HCT116 (cell line): ENCODE measurements around the gene ARMS2. TPM values are rescaled to one million over a fixed set of nuclear protein-coding genes. Genes with fewer than 3 reads are reported as not detected.

Experiments
- ATAC-seq: fragments of 200-7000 bp; cut with Tn5 transposase; 2 replicates; pipeline ENCODE4 v1.9.1; 2020; ENCODE audit warnings: mild to moderate bottlenecking, moderate library complexity
- BruUV-seq: library from RNA; stranded (reverse); fragments of 400-500 nt; replicated peaks from 2 replicates; lab custom pipeline; 2021; lab: Mats Ljungman, UMichigan
- CTCF ChIA-PET: fragments of 300-600 bp; sonication (Branson Sonifier 250); formaldehyde crosslinking; loops from one replicate; lab custom pipeline; 2021; ENCODE audit warnings: antibody characterized with exemption; lab: Charles Lee
- POLR2A ChIA-PET: fragments of 300-600, 350-600 bp; sonication (Branson Sonifier 250); formaldehyde crosslinking; loops from one replicate; lab custom pipeline; 2021; ENCODE audit warnings: antibody characterized with exemption; lab: Charles Lee
- RAD21 ChIA-PET, 2 experiments: fragments of 300-600 bp; sonication (Branson Sonifier 250); formaldehyde crosslinking; loops; one replicate each; lab custom pipeline; 2023; ENCODE audit warnings: low total read pairs in 2 of 2; ENCODE audit not compliant: uncharacterized antibody in 2 of 2, unreplicated experiment in 2 of 2, low non-redundant PET in 1 of 2; lab: Charles Lee
- DNase-seq: peaks from one replicate; pipeline ENCODE4 v3.0.0-alpha.2; 2010; ENCODE audit warnings: low read depth, low spot score
- H2AFZ ChIP-seq: fragments of 200-600 bp; shearing (Covaris generic), sonication (generic); 2 replicates; pipeline ENCODE4 v1.6.1; 2017; ENCODE audit warnings: low read depth, mixed run types, mixed read lengths, antibody characterized with exemption, low read length; ENCODE audit not compliant: poor library complexity, severe bottlenecking
- H3K27ac ChIP-seq: 2 replicates; pipeline ENCODE4 v1.5.1; 2012; ENCODE audit warnings: low read depth, low read length
- H3K27me3 ChIP-seq: fragments of 200-600 bp; sonication (generic); 2 replicates; pipeline ENCODE4 v1.6.1; 2016; ENCODE audit warnings: mixed run types, low read length, mixed read lengths; ENCODE audit not compliant: insufficient read depth
- H3K36me3 ChIP-seq, 2 experiments: fragments of 200-500 bp in 1 of 2; fragments of 200-600 bp in 1 of 2; sonication (Bioruptor generic) in 1 of 2; sonication (generic) in 1 of 2; 2 replicates each; pipeline versions ENCODE4 v1.5.1 to v1.6.1; 2014 to 2016; ENCODE audit warnings: low read length in 2 of 2, inconsistent platforms in 1 of 2, mixed read lengths in 1 of 2, mixed run types in 1 of 2; ENCODE audit not compliant: insufficient read depth in 2 of 2, control insufficient read depth in 1 of 2
- H3K4me1 ChIP-seq, 2 experiments: fragments of 200-600 bp in 1 of 2; sonication (generic) in 1 of 2; 2 replicates each; pipeline versions ENCODE4 v1.5.1 to v1.6.1; 2012 to 2017; ENCODE audit warnings: low read length in 2 of 2, inconsistent platforms in 1 of 2, mild to moderate bottlenecking in 1 of 2, mixed read lengths in 1 of 2, mixed run types in 1 of 2, moderate library complexity in 1 of 2; ENCODE audit not compliant: insufficient read depth in 2 of 2, control insufficient read depth in 1 of 2
- H3K4me2 ChIP-seq: fragments of 200-600 bp; sonication (generic); 2 replicates; pipeline ENCODE4 v1.6.1; 2017; ENCODE audit warnings: mixed run types, low read length, mixed read lengths
- H3K4me3 ChIP-seq, 2 experiments: fragments of 200-600 bp in 1 of 2; sonication (generic) in 1 of 2; replicated peaks in 1 of 2; 2 replicates each; pipeline ENCODE4 v1.5.1; 2011 to 2016; ENCODE audit warnings: low read length in 2 of 2, control low read depth in 1 of 2, low read depth in 1 of 2, mild to moderate bottlenecking in 1 of 2, mixed read lengths in 1 of 2, mixed run types in 1 of 2
- H3K79me2 ChIP-seq: fragments of 200-600 bp; sonication (generic); 2 replicates; pipeline ENCODE4 v1.6.1; 2017; ENCODE audit warnings: mild to moderate bottlenecking, mixed run types, low read length, moderate library complexity, mixed read lengths; ENCODE audit not compliant: insufficient read depth
- H3K9ac ChIP-seq: fragments of 200-600 bp; sonication (generic); 2 replicates; pipeline ENCODE4 v1.6.1; 2016; ENCODE audit warnings: low read length, mixed read lengths
- H3K9me2 ChIP-seq: fragments of 200-600 bp; sonication (generic), shearing (Covaris generic); 2 replicates; pipeline ENCODE4 v1.6.1; 2017; ENCODE audit warnings: mixed run types, mild to moderate bottlenecking, moderate library complexity; ENCODE audit not compliant: insufficient read depth
- H3K9me3 ChIP-seq, 2 experiments: fragments of 200-500 bp in 1 of 2; fragments of 200-600 bp in 1 of 2; sonication (Bioruptor generic) in 1 of 2; sonication (generic) in 1 of 2; 2 replicates each; pipeline ENCODE4 v1.6.1; 2014 to 2017; ENCODE audit warnings: low read length in 2 of 2, mixed read lengths in 2 of 2, inconsistent platforms in 1 of 2, low read depth in 1 of 2, mild to moderate bottlenecking in 1 of 2, mixed run types in 1 of 2, moderate library complexity in 1 of 2; ENCODE audit not compliant: control insufficient read depth in 1 of 2, insufficient read depth in 1 of 2
- H4K20me1 ChIP-seq: fragments of 200-600 bp; sonication (generic), shearing (Covaris generic); 2 replicates; pipeline ENCODE4 v1.6.1; 2017; ENCODE audit warnings: mixed run types, mild to moderate bottlenecking, moderate library complexity; ENCODE audit not compliant: insufficient read depth
- CBX3 ChIP-seq: IDR thresholded peaks from 2 replicates; pipeline ENCODE4 v1.6.1; 2012; ENCODE audit warnings: low read depth
- CEBPB ChIP-seq: IDR thresholded peaks from 2 replicates; pipeline ENCODE4 v1.6.1; 2012; ENCODE audit warnings: low read depth
- CTCF ChIP-seq, 3 experiments: fragments of 200-600 bp in 1 of 3; sonication (generic) in 1 of 3; IDR thresholded peaks in 2 of 3; conservative IDR thresholded peaks in 1 of 3; 2 replicates each; pipeline ENCODE4 v1.5.1; 2012 to 2017; ENCODE audit warnings: low read depth in 2 of 3, low read length in 2 of 3, antibody characterized with exemption in 1 of 3, borderline replicate concordance in 1 of 3, control low read depth in 1 of 3, mild to moderate bottlenecking in 1 of 3, mixed read lengths in 1 of 3, mixed run types in 1 of 3, moderate library complexity in 1 of 3; ENCODE audit not compliant: insufficient read depth in 1 of 3
- EGR1 ChIP-seq: IDR thresholded peaks from 2 replicates; pipeline ENCODE4 v1.6.1; 2012; ENCODE audit warnings: low read depth
- ELF1 ChIP-seq: IDR thresholded peaks from 2 replicates; pipeline ENCODE4 v1.6.1; 2012; ENCODE audit warnings: low read depth, borderline replicate concordance
- EZH2 ChIP-seq: fragments of 200-600 bp; sonication (generic); IDR thresholded peaks from 2 replicates; pipeline ENCODE4 v1.6.1; 2017; ENCODE audit warnings: antibody characterized with exemption, mixed run types
- EZH2phosphoT487 ChIP-seq: fragments of 200-600 bp; IDR thresholded peaks from 2 replicates; pipeline ENCODE4 v1.6.1; 2018; ENCODE audit warnings: antibody characterized with exemption, borderline replicate concordance
- JUND ChIP-seq: IDR thresholded peaks from 2 replicates; pipeline ENCODE4 v1.6.1; 2012
- MAX ChIP-seq: IDR thresholded peaks from 2 replicates; pipeline ENCODE4 v1.6.1; 2012
- RAD21 ChIP-seq: IDR thresholded peaks from 2 replicates; pipeline ENCODE4 v1.6.1; 2012; ENCODE audit warnings: low read depth, mild to moderate bottlenecking
- SIN3A ChIP-seq: IDR thresholded peaks from 2 replicates; pipeline ENCODE4 v1.6.1; 2012; ENCODE audit warnings: low read depth
- SP1 ChIP-seq: IDR thresholded peaks from 2 replicates; pipeline ENCODE4 v1.6.1; 2012; ENCODE audit warnings: low read depth
- SRF ChIP-seq: IDR thresholded peaks from 2 replicates; pipeline ENCODE4 v1.6.1; 2012; ENCODE audit warnings: low read depth
- TCF7L2 ChIP-seq: IDR thresholded peaks from 2 replicates; pipeline ENCODE4 v1.7.0; 2011; ENCODE audit warnings: borderline replicate concordance, inconsistent platforms; ENCODE audit not compliant: insufficient read depth, insufficient read length; ENCODE audit errors: extremely low read depth
- YY1 ChIP-seq: IDR thresholded peaks from 2 replicates; pipeline ENCODE4 v1.6.1; 2011; ENCODE audit warnings: low read length, low read depth, moderate library complexity, mild to moderate bottlenecking; ENCODE audit not compliant: insufficient replicate concordance; ENCODE audit errors: extremely low read depth
- ZFX ChIP-seq: fragments of 450-650 bp; IDR thresholded peaks from 2 replicates; pipeline ENCODE4 v1.6.1; 2017
- ZNF274 ChIP-seq: fragments of 200-500 bp; sonication (Bioruptor generic); IDR thresholded peaks from 2 replicates; pipeline ENCODE4 v1.6.1; 2014; ENCODE audit warnings: mild to moderate bottlenecking, low read depth, low read length, inconsistent platforms
- intact Hi-C: fragments of 100-400 bp; cut with micrococcal nuclease; formaldehyde crosslinking; loops from 2 replicates; pipeline ENCODE4 v1.10.0; 2022
- total RNA-seq: library from RNA; stranded (reverse); gene quantifications from one replicate; pipeline ENCODE4 v1.2.1, GENCODE V29; 2021; ENCODE audit not compliant: unreplicated experiment
- TF ChIP-seq, protein P1 (sequence below): IDR thresholded peaks from 2 replicates; pipeline ENCODE4 v1.6.1; 2012; ENCODE audit warnings: low read depth
- TF ChIP-seq, protein P2 (sequence below): IDR thresholded peaks from 2 replicates; pipeline ENCODE4 v1.6.1; 2012
- TF ChIP-seq, protein P3 (sequence below): IDR thresholded peaks from 2 replicates; pipeline ENCODE4 v1.6.1; 2011; ENCODE audit warnings: mild to moderate bottlenecking, low read length, moderate library complexity; ENCODE audit not compliant: insufficient replicate concordance; ENCODE audit errors: extremely low read depth

ARMS2 gene
- total RNA-seq, 1 experiment from 2014 or later, result not detected

GRCh38 chr10:122475591-122476332 lies 21.3 kb downstream of the ARMS2 start:
- H3K4me1 ChIP-seq, result no peaks in the 10 kb centered on the region
- H3K9ac ChIP-seq, result no peak overlapping the region
- 0 out of 2 replicates have a peak, but pooled peaks have one; percentile 37 for ATAC-seq
- ChIA-PET CTCF (no interaction called here), RAD21 (no interaction called here), POLR2A (no interaction called here)
- TF ChIP-seq JUND, result no peak
- TF ChIP-seq TCF7L2, result no peak
- TF ChIP-seq EZH2phosphoT487, result no peak
- TF ChIP-seq, protein P1, sequence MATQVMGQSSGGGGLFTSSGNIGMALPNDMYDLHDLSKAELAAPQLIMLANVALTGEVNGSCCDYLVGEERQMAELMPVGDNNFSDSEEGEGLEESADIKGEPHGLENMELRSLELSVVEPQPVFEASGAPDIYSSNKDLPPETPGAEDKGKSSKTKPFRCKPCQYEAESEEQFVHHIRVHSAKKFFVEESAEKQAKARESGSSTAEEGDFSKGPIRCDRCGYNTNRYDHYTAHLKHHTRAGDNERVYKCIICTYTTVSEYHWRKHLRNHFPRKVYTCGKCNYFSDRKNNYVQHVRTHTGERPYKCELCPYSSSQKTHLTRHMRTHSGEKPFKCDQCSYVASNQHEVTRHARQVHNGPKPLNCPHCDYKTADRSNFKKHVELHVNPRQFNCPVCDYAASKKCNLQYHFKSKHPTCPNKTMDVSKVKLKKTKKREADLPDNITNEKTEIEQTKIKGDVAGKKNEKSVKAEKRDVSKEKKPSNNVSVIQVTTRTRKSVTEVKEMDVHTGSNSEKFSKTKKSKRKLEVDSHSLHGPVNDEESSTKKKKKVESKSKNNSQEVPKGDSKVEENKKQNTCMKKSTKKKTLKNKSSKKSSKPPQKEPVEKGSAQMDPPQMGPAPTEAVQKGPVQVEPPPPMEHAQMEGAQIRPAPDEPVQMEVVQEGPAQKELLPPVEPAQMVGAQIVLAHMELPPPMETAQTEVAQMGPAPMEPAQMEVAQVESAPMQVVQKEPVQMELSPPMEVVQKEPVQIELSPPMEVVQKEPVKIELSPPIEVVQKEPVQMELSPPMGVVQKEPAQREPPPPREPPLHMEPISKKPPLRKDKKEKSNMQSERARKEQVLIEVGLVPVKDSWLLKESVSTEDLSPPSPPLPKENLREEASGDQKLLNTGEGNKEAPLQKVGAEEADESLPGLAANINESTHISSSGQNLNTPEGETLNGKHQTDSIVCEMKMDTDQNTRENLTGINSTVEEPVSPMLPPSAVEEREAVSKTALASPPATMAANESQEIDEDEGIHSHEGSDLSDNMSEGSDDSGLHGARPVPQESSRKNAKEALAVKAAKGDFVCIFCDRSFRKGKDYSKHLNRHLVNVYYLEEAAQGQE, result no peak
- no peak for TF ChIP-seq SP1
- TF ChIP-seq, protein P2, sequence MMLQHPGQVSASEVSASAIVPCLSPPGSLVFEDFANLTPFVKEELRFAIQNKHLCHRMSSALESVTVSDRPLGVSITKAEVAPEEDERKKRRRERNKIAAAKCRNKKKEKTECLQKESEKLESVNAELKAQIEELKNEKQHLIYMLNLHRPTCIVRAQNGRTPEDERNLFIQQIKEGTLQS, result no peak
- no peak for TF ChIP-seq CEBPB
- TF ChIP-seq SRF, result no peak
- no peak for TF ChIP-seq CTCF (IDR thresholded peaks at IDR 0.05 in 2 of 3, conservative IDR thresholded peaks at IDR 0.05 in 1 of 3; ENCODE audit: borderline replicate concordance in 1 of 3, insufficient read depth in 1 of 3, low read depth in 2 of 3, low read length in 2 of 3)
- no peak for TF ChIP-seq MAX
- TF ChIP-seq EZH2, result no peak
- no peak for TF ChIP-seq CBX3
- TF ChIP-seq RAD21, result no peak
- no peak for TF ChIP-seq ZNF274
- no peak for TF ChIP-seq SIN3A
- TF ChIP-seq, protein P3, sequence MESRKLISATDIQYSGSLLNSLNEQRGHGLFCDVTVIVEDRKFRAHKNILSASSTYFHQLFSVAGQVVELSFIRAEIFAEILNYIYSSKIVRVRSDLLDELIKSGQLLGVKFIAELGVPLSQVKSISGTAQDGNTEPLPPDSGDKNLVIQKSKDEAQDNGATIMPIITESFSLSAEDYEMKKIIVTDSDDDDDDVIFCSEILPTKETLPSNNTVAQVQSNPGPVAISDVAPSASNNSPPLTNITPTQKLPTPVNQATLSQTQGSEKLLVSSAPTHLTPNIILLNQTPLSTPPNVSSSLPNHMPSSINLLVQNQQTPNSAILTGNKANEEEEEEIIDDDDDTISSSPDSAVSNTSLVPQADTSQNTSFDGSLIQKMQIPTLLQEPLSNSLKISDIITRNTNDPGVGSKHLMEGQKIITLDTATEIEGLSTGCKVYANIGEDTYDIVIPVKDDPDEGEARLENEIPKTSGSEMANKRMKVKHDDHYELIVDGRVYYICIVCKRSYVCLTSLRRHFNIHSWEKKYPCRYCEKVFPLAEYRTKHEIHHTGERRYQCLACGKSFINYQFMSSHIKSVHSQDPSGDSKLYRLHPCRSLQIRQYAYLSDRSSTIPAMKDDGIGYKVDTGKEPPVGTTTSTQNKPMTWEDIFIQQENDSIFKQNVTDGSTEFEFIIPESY, result no peak
- no peak for TF ChIP-seq ELF1
- no peak for TF ChIP-seq EGR1
- TF ChIP-seq YY1, result no peak
- no peak for TF ChIP-seq ZFX
- no TSS peak for BruUV-seq
- no peak overlapping the region for H2AFZ ChIP-seq
- no peak overlapping the region for H3K4me2 ChIP-seq
- no peaks in the 10 kb centered on the region for H3K36me3 ChIP-seq
- H4K20me1 ChIP-seq, result no peaks in the 10 kb centered on the region
- intact Hi-C loops, result no loop called here
- no peak for DNase-seq
- H3K79me2 ChIP-seq, result no peaks in the 10 kb centered on the region
- H3K27me3 ChIP-seq, result no peaks in the 10 kb centered on the region
- no peaks in the 10 kb centered on the region for H3K9me2 ChIP-seq
- H3K9me3 ChIP-seq, result no peaks in the 10 kb centered on the region
- no peak overlapping the region for H3K4me3 ChIP-seq
- H3K27ac ChIP-seq, result no peak overlapping the region
